Lower lobe of right lung (tissue), 2 donors: ENCODE measurements around the gene GGACT. TPM values are rescaled to one million over a fixed set of nuclear protein-coding genes. Genes with fewer than 3 reads are reported as not detected.

Experiments
- ATAC-seq, 2 donors: fragments of 200-7000 bp; cut with Tn5 transposase; one replicate each; pipeline ENCODE4 v1.9.1; 2020 to 2022; ENCODE audit warnings: mild to moderate bottlenecking in 2 of 2, moderate library complexity in 2 of 2
- DNase-seq: peaks from one replicate; pipeline ENCODE4 v3.0.0-alpha.2; 2020
- H3K27ac ChIP-seq: fragments of 200-600 bp; one replicate; pipeline ENCODE4 v1.8.0; 2022
- H3K27me3 ChIP-seq: fragments of 200-600 bp; one replicate; pipeline ENCODE4 v1.8.0; 2022; ENCODE audit warnings: low read depth
- H3K36me3 ChIP-seq: fragments of 200-600 bp; one replicate; pipeline ENCODE4 v1.8.0; 2022; ENCODE audit warnings: mild to moderate bottlenecking
- H3K4me1 ChIP-seq: fragments of 200-600 bp; one replicate; pipeline ENCODE4 v1.8.0; 2022
- H3K4me3 ChIP-seq: fragments of 200-600 bp; one replicate; pipeline ENCODE4 v1.8.0; 2022; ENCODE audit warnings: mild to moderate bottlenecking
- H3K9me3 ChIP-seq: fragments of 200-600 bp; one replicate; pipeline ENCODE4 v1.8.0; 2022
- intact Hi-C: fragments of 100-400 bp; cut with DNase I; formaldehyde crosslinking; loops from one replicate; pipeline ENCODE4 v1.11.0; 2022
- total RNA-seq: library from RNA; stranded (reverse); fragmentation: NEBNext Ultra II Directional; extraction: Animal tissue kit (Norgen Biotek cat#: 25700); gene quantifications from one replicate; pipeline ENCODE4 v1.2.1, GENCODE V29; 2021
- TF ChIP-seq, protein P1 (sequence below): fragments of 200-600 bp; IDR thresholded peaks from one replicate; pipeline ENCODE4 v1.8.0; 2022; ENCODE audit warnings: antibody characterized with exemption, mild to moderate bottlenecking
- donor health status: DM: no; HTN: yes; CAD: no; lungs with severe emphysema.

The GGACT gene
- total RNA-seq, 1 donor from 2014 or later, result 3.4 TPM

DNA sequence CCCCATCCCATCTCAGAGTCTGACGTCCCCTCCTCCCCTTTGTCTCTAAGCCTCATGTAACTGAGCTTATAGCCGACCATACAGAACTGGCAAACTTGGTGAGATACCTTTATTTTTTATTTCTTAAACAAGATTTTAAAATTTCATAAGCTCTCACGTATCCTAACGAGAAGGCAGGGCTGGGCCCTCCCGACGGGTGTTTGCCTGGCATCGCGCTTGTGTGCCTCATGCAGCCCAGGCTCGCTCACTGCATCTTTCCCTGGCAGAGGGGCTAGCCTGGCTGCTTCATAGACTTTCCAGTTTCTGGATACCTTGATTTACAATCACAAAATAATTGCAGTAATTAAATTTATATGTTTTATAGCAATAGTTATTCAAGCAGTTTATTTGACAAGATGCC, 69.0 kb downstream of the GGACT start:
- Histone ChIP-seq H3K27ac (no peak overlapping the region), H3K36me3 (peaks cover 18% of the 10 kb centered on the region), H3K4me3 (no peak overlapping the region), H3K4me1 (peaks cover under 1% of the 10 kb centered on the region), H3K27me3 (no peaks in the 10 kb centered on the region), H3K9me3 (no peaks in the 10 kb centered on the region)
- intact Hi-C loops, result loop anchor here (10.0 kb wide), 1 partner anchor 865 kb away; no protein-coding TSS in a partner anchor
- DNase-seq, result no peak
- ATAC-seq, result no peak
- TF ChIP-seq, protein P1, sequence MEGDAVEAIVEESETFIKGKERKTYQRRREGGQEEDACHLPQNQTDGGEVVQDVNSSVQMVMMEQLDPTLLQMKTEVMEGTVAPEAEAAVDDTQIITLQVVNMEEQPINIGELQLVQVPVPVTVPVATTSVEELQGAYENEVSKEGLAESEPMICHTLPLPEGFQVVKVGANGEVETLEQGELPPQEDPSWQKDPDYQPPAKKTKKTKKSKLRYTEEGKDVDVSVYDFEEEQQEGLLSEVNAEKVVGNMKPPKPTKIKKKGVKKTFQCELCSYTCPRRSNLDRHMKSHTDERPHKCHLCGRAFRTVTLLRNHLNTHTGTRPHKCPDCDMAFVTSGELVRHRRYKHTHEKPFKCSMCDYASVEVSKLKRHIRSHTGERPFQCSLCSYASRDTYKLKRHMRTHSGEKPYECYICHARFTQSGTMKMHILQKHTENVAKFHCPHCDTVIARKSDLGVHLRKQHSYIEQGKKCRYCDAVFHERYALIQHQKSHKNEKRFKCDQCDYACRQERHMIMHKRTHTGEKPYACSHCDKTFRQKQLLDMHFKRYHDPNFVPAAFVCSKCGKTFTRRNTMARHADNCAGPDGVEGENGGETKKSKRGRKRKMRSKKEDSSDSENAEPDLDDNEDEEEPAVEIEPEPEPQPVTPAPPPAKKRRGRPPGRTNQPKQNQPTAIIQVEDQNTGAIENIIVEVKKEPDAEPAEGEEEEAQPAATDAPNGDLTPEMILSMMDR, result no peak

DNA sequence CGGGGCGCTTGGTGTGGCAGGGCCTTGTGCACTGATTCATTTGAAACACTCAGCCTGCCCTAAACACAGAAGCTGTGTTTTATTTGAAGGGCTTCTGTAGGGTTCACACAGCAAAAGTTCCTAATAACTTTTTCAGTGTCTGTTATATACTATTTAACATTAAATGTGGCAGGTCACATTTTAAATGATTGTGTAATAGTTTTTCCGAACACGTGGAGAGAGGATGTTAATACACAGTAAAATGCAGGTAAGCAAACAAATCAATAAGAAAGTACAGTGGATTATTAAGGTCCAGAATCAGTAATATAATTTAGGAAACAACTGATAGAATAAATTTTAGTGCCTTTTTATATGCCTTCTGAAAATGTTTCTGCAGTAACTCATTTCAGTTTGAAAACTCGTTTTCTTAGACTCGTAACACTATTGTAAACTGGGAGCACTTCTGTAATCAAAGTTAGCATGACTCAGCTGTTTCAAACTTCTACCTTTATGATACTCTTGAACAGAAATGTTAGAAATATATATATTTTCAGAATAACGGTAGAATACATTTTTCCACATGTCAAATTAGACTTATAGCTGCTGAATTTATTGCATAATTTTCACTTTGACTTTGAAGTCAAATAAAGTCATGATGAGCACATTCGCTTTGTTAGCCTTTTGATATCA, 70.1 kb downstream of the GGACT start:
- Histone ChIP-seq H3K27ac (no peak overlapping the region), H3K36me3 (peaks cover 13% of the 10 kb centered on the region), H3K4me3 (no peak overlapping the region), H3K27me3 (no peaks in the 10 kb centered on the region), H3K4me1 (peaks cover 9% of the 10 kb centered on the region), H3K9me3 (no peaks in the 10 kb centered on the region)
- TF ChIP-seq, protein P1, result no peak
- DNase-seq (no peak), ATAC-seq (no peak)
- intact Hi-C loops, result loop anchor here (10.0 kb wide), 1 partner anchor 864 kb away; no protein-coding TSS in a partner anchor

DNA sequence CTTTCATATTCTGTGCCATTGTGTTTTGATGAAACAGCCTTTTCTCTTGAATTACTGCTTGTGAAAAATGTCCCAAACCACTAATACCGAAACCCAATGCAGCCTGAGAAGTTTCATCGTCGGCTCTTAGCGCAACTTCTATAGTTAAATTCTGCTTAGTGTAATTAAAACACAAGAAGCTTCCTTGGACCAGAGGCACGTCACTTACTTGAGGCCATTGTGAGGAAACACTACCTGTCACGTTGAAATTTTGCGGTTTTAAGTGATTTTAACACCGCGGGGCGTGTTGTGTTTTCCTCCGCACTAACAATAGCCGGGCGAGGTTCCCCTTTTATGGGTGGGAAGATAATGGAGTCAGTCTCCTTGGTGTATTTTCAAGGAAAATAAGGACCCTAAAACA, 70.9 kb downstream of the GGACT start:
- H3K27ac ChIP-seq, result no peak overlapping the region
- intact Hi-C loops, result loop anchor here (10.0 kb wide), 1 partner anchor 863 kb away; no protein-coding TSS in a partner anchor
- no peaks in the 10 kb centered on the region for H3K27me3 ChIP-seq
- DNase-seq, result no peak
- H3K9me3 ChIP-seq, result no peaks in the 10 kb centered on the region
- peaks cover 9% of the 10 kb centered on the region for H3K4me1 ChIP-seq
- TF ChIP-seq, protein P1, result no peak
- ATAC-seq, result no peak
- no peak overlapping the region for H3K4me3 ChIP-seq
- H3K36me3 ChIP-seq, result peaks cover 7% of the 10 kb centered on the region

DNA sequence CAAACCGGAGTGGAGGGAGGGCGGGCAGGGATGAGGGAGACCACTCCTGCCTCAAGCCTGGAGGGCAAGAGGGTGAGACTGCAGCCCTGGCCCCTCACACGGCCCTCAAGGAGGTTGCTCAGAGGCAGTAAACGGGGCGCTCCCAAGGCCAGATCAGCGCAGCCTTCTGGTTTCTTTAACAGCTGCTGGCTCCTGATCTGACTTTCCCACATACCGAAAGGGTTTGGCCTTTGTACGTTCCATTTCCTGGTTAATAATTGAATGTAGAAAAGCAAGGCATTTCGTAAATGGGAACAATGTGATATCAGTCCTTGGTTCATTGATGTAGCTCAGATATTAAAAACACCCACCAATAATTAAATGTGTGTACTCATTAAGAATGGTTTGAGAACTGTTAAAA, 71.5 kb downstream of the GGACT start:
- TF ChIP-seq, protein P1, result no peak
- Histone ChIP-seq H3K36me3 (peaks cover 7% of the 10 kb centered on the region), H3K27me3 (no peaks in the 10 kb centered on the region), H3K4me1 (peaks cover 9% of the 10 kb centered on the region), H3K9me3 (no peaks in the 10 kb centered on the region), H3K27ac (no peak overlapping the region), H3K4me3 (no peak overlapping the region)
- intact Hi-C loops, result loop anchor here (10.0 kb wide), 1 partner anchor 862 kb away; no protein-coding TSS in a partner anchor
- ATAC-seq, result no peak
- DNase-seq, result no peak

DNA sequence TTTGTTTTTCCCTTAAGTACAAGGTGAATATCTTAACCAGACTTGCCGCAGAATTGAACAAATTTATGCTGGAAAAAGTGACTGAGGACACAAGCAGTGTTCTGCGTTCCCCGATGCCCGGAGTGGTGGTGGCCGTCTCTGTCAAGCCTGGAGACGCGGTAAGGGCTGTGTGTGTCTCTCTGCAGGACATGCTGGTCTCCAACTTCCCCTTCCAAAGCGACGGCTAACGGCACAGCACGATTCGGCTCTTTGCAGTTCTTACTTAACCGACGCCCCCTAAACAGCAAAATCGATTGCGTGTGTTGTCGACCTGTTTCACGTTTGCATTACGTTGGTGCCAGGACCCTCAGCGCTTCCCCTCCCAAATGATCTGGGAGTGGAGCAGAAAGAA, 73.2 kb downstream of the GGACT start:
- Histone ChIP-seq H3K4me1 (peaks cover 9% of the 10 kb centered on the region), H3K27ac (no peak overlapping the region), H3K27me3 (no peaks in the 10 kb centered on the region), H3K4me3 (no peak overlapping the region), H3K9me3 (no peaks in the 10 kb centered on the region), H3K36me3 (peaks cover 7% of the 10 kb centered on the region)
- intact Hi-C loops, result loop anchor here (10.0 kb wide), 1 partner anchor 861 kb away; no protein-coding TSS in a partner anchor
- no peak for DNase-seq
- TF ChIP-seq, protein P1, result no peak
- ATAC-seq, result no peak
